GM19035 (cell line): ENCODE results near the gene LIMS1.
A peak's percentile ranks its signal among the peaks of the same experiment; 100 is the strongest.

Source experiments
- ATAC-seq: cut with Tn5 transposase; IDR thresholded peaks from one replicate; pipeline ENCODE4 v1.9.1; 2021; ENCODE audit not compliant: unreplicated experiment

Gene LIMS1

GRCh38 chr2:108613261-108614042, 79.2 kb downstream of the LIMS1 start:
- no peak for ATAC-seq

GRCh38 chr2:108614043-108614545, 79.8 kb downstream of the LIMS1 start:
- ATAC-seq: no peak

GRCh38 chr2:108614659-108615058, 80.4 kb downstream of the LIMS1 start:
- no peak for ATAC-seq

- ATAC-seq: no peak
Measured at GRCh38 chr2:108615480-108616090, 81.3 kb downstream of the LIMS1 start.

- no peak for ATAC-seq
Measured at GRCh38 chr2:108616318-108616717, 82.0 kb downstream of the LIMS1 start.

- ATAC-seq: no peak
Measured at GRCh38 chr2:108616751-108617161, 82.5 kb downstream of the LIMS1 start.

- ATAC-seq: no peak
Measured at GRCh38 chr2:108617617-108618016, 83.3 kb downstream of the LIMS1 start.

- no peak for ATAC-seq
Measured at GRCh38 chr2:108619925-108620620, 85.8 kb downstream of the LIMS1 start.

GRCh38 chr2:108620656-108621055, 86.4 kb downstream of the LIMS1 start:
- no peak for ATAC-seq

- peak; percentile 100 for ATAC-seq
Measured at GRCh38 chr2:108621087-108621559, 86.9 kb downstream of the LIMS1 start.

- ATAC-seq: no peak
Measured at GRCh38 chr2:108621687-108622681, 87.7 kb downstream of the LIMS1 start.

- no peak for ATAC-seq
Measured at GRCh38 chr2:108623616-108624015, 89.3 kb downstream of the LIMS1 start.

GRCh38 chr2:108625186-108625827, 91.0 kb downstream of the LIMS1 start:
- no peak for ATAC-seq

- no peak for ATAC-seq
Measured at GRCh38 chr2:108625828-108626195, 91.5 kb downstream of the LIMS1 start.

- ATAC-seq: no peak
Measured at GRCh38 chr2:108626995-108627394, 92.7 kb downstream of the LIMS1 start.

- ATAC-seq: no peak
Measured at GRCh38 chr2:108627911-108628567, 93.8 kb downstream of the LIMS1 start.

GRCh38 chr2:108628936-108629335, 94.7 kb downstream of the LIMS1 start:
- ATAC-seq: no peak

- peak; percentile 77 for ATAC-seq
Measured at GRCh38 chr2:108629417-108629816, 95.1 kb downstream of the LIMS1 start.

GRCh38 chr2:108630567-108631405, 96.5 kb downstream of the LIMS1 start:
- ATAC-seq: no peak
